Activated CD8-positive, alpha-beta memory T cell treated with anti-CD3 and anti-CD28 coated beads for 36 hours (primary cell): ENCODE measurements around the gene LYPD6B. TPM values are rescaled to one million over a fixed set of nuclear protein-coding genes. Genes with fewer than 3 reads are reported as not detected.

Source experiments
- CTCF ChIA-PET: fragments of 350-600 bp; sonication (Branson Sonifier 250); formaldehyde crosslinking; loops from one replicate; lab custom pipeline; 2021; ENCODE audit warnings: antibody characterized with exemption; lab: Charles Lee
- POLR2A ChIA-PET: fragments of 350-600 bp; sonication (Branson Sonifier 250); formaldehyde crosslinking; loops from one replicate; lab custom pipeline; 2021; ENCODE audit warnings: antibody characterized with exemption; lab: Charles Lee
- total RNA-seq, 2 experiments: library from RNA; stranded (reverse); gene quantifications; one replicate each; pipeline ENCODE4 v1.2.3, GENCODE V29; 2021

LYPD6B gene
- total RNA-seq, 2 experiments from 2014 or later, result not detected

DNA sequence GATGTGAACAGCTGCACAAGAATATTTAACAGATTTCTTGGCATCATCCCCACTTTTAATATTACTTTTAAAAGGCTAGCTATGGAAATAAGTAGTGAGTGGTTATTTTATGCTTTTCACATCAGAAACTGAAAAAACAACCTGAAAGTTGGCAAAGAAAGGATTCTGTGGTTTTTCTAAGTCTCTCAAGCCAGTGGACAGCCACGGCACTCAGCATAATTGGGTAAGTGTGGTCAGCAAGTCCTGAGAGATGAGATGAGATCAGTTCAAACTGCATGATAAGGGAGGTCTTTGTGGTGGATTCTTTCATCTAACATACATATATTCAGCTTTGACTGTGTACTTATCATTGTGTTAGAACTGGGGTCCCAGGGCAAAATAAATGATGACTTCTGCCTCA lies 105.2 kb downstream of the LYPD6B start:
- ChIA-PET POLR2A (no interaction called here), CTCF (interaction anchor here (0.5 kb wide), 1 partner anchor 8 kb away, joined by 3 read pairs; no protein-coding TSS in a partner anchor)

DNA sequence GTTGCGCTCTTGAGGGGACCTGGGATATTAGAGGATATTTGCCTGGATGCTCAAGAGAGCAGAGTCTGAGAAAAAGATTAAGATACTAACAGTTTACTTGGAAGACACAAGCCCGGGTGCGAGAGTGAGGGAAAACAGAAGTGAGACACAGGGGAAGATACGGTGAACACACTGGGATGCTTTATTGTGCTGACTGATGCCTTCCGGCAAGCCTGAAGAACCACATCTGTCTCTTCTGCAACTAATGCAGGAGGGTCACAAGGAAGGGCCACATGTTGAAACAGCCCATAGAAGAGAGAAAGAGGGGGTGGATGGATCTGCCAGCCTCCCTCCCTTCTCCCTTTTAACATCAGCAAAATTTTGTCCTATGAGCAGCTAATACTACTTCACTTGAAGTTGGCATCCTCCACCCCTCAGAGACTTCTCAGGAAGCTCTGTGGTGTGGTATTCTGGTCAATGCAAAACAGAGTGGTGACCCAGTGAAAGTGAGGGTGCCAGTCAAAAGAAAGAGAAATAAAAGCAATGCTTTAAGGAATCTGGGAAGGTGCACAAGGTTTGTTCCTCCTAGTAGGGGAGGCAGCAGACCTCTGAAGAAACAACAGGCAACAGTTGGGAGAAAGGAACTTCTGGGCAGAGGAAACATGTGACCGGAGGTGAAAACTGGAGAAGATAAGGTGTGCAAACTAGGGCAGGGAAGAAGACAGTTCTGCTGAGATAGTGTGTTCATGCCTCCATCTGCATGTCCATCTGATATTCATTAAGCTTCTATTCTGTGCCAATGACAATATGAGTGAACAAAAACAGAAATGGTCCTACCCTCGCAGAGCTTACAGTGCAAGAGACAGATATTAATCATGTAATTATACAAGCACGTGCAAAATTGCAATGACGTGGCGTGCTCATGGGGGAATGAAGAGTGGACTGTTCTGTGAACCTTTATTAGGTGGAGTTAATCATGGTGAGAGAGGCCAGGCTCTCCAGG lies 107.1 kb downstream of the LYPD6B start:
- ChIA-PET CTCF (no interaction called here), POLR2A (no interaction called here)

DNA sequence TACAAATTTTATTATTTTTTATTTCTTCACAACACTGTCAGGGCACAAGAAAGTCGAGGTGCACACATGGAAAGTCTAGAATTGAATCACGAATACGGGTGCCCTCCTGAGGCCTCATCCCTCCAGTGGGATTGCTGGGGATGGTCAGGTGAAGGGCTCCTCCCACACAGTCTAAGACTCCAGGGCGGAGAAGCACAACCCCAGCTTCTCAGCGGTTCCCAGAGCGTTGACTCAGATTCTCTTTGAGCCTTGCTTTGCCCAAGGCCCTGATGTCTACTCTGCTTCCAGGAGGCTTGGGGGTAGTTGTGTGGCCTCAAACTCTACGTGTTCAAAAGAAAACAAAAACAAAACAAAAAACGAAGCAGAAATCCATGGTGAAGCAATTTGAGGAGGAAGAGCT lies 108.4 kb downstream of the LYPD6B start:
- CTCF ChIA-PET, result no interaction called here

DNA sequence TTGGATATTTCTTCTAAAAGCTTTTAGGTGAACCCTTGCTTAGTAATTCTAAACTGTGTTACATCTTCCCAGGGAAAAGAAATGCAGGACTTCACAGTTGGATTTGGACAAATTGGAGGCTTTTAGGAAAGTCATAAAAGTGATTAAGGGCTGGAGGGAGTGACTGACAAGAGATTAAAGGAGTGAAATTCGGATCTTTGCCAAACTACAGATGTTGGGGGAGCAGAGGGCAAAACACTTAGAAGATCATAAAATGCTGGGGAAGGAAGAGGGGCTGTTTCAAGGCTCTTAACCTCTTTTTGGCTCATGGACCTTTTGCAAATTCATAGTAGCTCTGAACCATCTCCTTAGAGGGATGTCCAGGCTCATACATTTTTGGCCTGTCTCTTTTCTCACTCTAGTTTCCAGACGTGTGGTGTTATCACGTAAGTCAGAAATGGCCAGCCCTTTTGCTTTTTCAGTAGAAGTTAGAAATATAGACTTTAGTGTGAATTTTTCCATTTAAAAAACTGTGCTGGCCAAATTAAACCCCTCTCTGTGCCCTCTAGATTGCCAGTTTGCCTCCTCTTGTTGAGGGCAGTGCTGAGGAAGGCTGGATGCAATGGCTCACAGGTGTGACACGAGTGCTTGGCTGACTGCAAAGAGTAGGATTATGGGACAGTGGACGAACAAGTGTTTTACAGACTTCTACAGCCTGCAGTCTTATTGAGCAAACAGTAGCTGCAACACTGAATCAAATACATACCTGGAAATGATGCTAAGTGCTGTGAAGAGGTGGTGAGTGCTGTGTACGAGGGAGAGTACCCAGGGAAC lies 109.9 kb downstream of the LYPD6B start:
- CTCF ChIA-PET, result no interaction called here
- POLR2A ChIA-PET, result no interaction called here

More for the DNA sequence above, 108.4 kb downstream of the LYPD6B start:
- POLR2A ChIA-PET, result no interaction called here

DNA sequence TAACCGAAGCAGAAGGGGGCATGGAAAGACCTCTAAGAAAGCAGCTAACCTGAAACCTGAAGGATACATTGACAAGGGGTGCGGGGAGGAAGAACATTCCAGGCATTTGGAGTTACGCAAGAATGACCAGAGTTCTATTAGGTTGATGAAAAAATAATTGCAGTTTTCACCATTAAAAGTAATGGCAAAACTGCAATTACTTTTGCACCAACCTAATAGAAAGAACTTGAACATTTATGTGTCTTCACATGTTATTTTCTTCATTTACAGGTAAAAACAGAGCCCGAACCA lies 110.5 kb downstream of the LYPD6B start:
- POLR2A ChIA-PET, result no interaction called here

GRCh38 chr2:149152469-149152953 lies 114.0 kb downstream of the LYPD6B start:
- CTCF ChIA-PET, result no interaction called here
- POLR2A ChIA-PET, result no interaction called here

More for the DNA sequence above, 110.5 kb downstream of the LYPD6B start:
- CTCF ChIA-PET, result no interaction called here

DNA sequence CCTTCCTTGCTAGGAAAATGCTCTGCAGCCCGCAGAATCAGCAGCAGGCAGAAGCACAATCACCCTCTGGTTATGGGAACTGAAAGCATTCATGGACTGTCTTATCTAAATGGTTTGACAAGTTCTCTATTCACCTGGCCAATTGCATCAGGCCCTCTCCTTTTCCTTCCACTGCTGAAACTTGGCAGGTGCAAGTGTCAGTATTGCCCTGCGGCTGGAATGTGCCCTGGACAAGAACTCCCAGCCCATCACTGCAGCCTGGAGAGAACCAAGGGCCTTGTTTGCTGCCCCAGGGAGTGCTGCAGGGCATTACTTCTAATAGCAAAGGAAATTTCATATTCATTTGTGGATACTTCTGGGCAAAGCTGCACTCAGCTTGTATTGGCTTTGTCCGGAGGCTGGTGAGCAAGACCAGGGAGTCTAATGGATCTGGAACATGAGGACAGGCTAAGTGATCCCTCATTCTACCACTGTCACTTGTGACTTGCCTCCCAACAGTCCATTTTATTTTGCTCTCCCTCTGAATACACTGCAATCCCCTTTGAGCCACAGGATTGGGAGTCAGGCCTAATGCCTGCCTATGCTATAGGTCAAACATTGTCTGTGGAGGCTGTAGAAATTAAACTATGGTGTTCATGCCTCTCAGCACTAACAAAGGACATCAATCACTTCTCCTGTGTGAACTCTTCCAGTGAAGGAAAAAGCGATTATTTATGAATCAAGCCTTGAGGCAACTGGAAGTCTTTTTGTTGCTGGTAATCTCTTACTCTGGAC lies 116.9 kb downstream of the LYPD6B start:
- CTCF ChIA-PET, result no interaction called here
- POLR2A ChIA-PET, result no interaction called here

GRCh38 chr2:149155988-149156387 lies 117.5 kb downstream of the LYPD6B start:
- ChIA-PET POLR2A (no interaction called here), CTCF (no interaction called here)

- ChIA-PET POLR2A (no interaction called here), CTCF (interaction anchor here (0.6 kb wide), 1 partner anchor 1989 kb away, joined by 3 read pairs; no protein-coding TSS in a partner anchor)
These were observed 118.7 kb downstream of the LYPD6B start for GRCh38 chr2:149156971-149157740.

DNA sequence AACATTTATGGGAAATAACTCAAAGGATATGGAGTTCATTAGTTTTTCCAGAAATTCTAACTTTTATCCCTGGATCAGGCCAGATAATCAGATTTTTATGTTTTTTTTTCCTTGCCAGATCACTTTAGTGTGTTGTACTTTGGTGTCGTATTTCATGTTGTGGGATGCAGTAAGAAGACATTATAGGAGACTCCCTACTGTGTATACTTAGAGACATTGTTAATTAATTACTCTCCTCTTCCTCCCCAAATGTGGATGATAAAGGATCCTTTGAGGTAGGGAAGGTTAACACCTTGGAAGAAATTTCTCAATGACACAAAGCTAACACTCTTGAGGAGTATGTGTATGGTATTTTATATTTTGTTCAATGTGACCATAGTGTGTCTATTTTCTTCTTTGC lies 120.5 kb downstream of the LYPD6B start:
- POLR2A ChIA-PET, result no interaction called here
- CTCF ChIA-PET, result no interaction called here

- ChIA-PET POLR2A (no interaction called here), CTCF (no interaction called here)
These were observed 121.7 kb downstream of the LYPD6B start for GRCh38 chr2:149160195-149160594.

- ChIA-PET CTCF (no interaction called here), POLR2A (no interaction called here)
These were observed 122.3 kb downstream of the LYPD6B start for GRCh38 chr2:149160701-149161217.

DNA sequence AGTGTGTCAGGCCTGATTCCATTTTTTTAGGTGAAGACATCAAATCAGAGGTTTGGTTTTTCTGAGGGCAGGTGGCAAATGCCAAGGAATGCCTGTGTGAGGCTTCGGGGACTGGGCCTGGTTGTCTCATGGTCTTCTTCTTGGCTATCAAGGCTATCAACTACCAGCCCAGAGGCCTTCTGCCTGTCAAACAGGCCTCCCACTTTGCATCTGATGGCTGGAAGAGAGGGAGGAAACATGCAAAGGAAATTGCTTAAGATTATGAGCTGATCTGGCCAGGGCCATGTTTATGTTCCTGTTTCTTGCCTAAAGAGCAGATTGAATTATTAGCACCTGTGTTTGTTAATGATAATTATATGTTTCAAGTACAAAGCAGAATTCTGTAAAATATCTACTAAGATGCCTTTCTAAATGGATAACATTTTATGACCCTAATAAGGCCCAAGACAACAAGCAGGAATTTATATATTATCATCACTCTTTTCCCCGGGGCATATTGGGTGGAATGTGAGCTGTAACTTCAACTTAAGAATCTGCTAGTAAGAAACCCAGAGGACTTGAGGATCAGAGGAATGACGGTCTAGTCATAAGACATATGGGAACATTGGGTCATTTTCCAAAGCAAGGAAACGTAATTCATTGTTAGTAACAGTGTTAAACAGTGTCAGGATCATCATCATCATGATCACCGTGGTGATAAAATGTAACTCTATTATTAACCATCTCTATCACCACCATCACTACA lies 123.2 kb downstream of the LYPD6B start:
- POLR2A ChIA-PET, result no interaction called here
- CTCF ChIA-PET, result no interaction called here

DNA sequence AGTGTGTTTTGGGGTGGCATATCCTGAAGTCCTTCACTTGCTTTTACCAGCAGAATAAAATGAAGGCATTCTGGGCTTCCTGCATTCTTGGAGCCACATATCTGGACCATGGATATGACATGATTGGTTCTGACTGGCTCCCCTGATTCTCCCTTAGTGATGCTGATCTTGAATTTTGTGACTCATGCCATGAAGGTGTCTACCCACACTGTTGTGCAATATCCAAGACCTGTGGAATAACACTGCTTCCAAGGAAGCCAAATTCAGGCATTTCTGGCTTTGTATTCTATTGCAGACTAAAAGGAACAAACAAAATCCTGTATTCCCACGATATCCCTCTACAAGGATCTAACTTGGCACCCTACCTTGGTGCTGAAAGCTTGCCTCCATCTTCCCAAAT lies 125.8 kb downstream of the LYPD6B start:
- ChIA-PET POLR2A (no interaction called here), CTCF (no interaction called here)

- ChIA-PET POLR2A (no interaction called here), CTCF (interaction anchor here (0.5 kb wide), 1 partner anchor 1190 kb away, joined by 4 read pairs; no protein-coding TSS in a partner anchor)
These were observed 126.3 kb downstream of the LYPD6B start for GRCh38 chr2:149164827-149165226.

- ChIA-PET CTCF (no interaction called here), POLR2A (no interaction called here)
These were observed 128.7 kb downstream of the LYPD6B start for GRCh38 chr2:149167001-149167780.

DNA sequence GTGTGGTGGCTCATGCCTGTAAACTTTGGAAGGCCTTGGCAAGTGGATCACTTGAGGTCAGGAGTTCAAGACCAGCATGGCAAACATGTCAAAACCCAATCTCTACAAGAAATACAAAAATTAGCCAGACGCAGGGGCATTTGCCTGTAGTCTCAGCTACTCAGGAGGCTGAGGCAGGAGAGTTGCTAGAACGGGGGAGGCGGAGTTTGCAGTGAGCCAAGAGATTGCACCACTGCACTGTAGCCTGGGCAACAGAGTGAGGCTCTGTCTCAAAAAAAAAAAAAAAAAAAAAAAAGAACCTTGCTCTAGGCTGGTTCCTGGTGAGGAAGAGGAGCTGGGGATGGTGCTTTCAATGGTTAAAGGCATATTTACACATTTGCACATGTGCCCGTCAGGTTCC lies 129.4 kb downstream of the LYPD6B start:
- POLR2A ChIA-PET, result no interaction called here

More for the DNA sequence above, 129.4 kb downstream of the LYPD6B start:
- CTCF ChIA-PET, result no interaction called here
